ENCODE results near the gene IFNA6. TPM values are rescaled to one million over a fixed set of nuclear protein-coding genes. Genes with fewer than 3 reads are reported as not detected.

Gene IFNA6
- not detected in 2 replicates for total RNA-seq

GRCh38 chr9:21350787-21351186 is at the start of gene IFNA6:
Gene IFNA6, minus strand, starts transcription at chr9:21350887. Its CDS starts 0 bp downstream, at chr9:21350887.

GRCh38 chr9:21385131-21385670 is 34.5 kb upstream of the IFNA6 start, which contains the start of gene IFNA2:
Gene IFNA2, minus strand, starts transcription at chr9:21385398. Its CDS starts 69 bp downstream, at chr9:21385329.

DNA sequence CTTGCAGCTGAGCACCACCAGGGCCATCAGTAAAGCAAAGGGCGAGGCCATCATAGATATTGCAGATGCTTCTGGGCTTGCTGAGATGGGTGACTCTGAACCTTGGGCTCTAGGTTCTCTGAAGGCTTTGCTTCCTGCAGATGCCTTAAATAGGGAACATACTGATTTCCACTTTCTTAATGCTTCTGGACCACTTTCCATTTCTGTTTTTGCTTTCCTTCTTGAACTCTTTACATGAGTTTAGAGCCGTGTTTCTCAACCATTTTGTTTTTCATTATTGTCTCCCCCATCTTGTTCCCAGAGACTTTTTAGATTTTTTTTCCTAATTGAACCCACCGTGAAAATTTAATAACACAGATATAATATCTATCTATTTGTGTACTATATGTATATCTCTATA is 17.3 kb upstream of the IFNA6 start, which contains the start of gene IFNA13:
IFNA13 (minus strand) TSS at position 101 of the 400 bp plus-strand sequence; CDS start at position 54, 47 bp downstream.

DNA sequence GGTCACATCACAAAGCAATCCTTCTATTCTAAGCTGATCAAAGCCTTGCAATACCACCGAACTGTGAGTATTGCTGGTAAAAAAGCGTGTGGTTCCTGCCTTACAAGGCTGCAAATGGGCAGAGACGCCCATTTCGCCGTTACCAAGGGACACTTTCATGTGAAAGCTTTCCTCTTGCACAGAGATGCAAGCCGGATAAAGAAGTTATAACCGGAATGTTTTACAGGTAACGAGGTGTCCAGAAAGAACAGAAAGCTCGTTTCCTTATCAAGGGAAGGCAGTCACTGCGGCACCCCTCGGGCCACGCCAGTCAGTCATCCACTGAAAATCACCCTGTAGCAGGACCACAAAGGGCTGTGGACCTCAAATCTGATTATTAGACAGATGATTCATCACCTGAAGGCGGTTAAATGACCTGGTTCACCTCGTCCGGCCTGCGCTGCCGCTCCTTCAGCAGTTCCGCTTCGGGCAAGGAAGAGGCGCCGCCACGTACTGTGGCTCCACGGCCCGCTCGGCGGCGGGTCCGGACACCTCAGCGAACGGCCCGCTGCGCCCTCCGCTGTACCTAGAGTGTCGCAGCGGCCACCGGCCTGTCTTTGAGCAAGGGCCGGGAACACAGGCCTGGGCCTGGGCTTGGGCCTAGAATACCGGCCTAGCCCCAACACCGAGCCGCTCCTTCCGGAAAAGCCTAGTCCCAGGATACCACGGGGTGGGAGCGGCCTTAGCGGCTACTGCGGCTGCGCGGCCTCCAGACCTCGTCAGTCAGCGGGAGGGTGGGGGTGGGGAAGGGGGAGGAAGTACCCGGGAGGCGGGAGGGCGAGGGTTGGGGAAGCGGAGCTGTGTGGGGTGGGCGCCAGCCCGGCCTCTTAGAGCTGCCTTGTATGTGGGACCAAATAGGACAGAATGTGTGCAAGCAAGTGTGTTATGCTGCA is 15.7 kb downstream of the IFNA6 start, which contains the start of gene KLHL9:
KLHL9 (minus strand) TSS at position 704 of the 932 bp plus-strand sequence; CDS start at position 159, 545 bp downstream.

GRCh38 chr9:21305213-21305612 is 45.5 kb downstream of the IFNA6 start, which contains the start of gene IFNA5:
Gene IFNA5, minus strand, starts transcription at chr9:21305313. Its CDS starts 57 bp downstream, at chr9:21305256.

Other genes starting within 250 kb of the IFNA6 start
- gene IFNW1, start 209.1 kb downstream of the IFNA6 start, total RNA-seq = not detected in 2 replicates
- gene IFNA21, start 184.2 kb downstream of the IFNA6 start, total RNA-seq = not detected in 2 replicates
- gene IFNA4, start 163.3 kb downstream of the IFNA6 start, total RNA-seq = not detected in 2 replicates
- gene IFNA7, start 148.7 kb downstream of the IFNA6 start, total RNA-seq = not detected in 2 replicates
- gene IFNA10, start 143.7 kb downstream of the IFNA6 start, total RNA-seq = not detected in 2 replicates
- not detected in 2 replicates for gene IFNA16, start 133.6 kb downstream of the IFNA6 start, total RNA-seq
- gene IFNA17, start 122.7 kb downstream of the IFNA6 start, total RNA-seq = not detected in 2 replicates
- gene IFNA14, start 110.9 kb downstream of the IFNA6 start, total RNA-seq = not detected in 2 replicates
- gene IFNA5, start 45.6 kb downstream of the IFNA6 start, total RNA-seq = not detected in 2 replicates
- gene KLHL9, start 15.5 kb downstream of the IFNA6 start, total RNA-seq = 38.1 and 47.9 TPM in 2 replicates
- not detected in 2 replicates for gene IFNA13, start 17.2 kb upstream of the IFNA6 start, total RNA-seq
- not detected in 2 replicates for gene IFNA2, start 34.5 kb upstream of the IFNA6 start, total RNA-seq
- gene IFNA8, start 58.2 kb upstream of the IFNA6 start, total RNA-seq = not detected in 2 replicates
- gene IFNA1, start 89.6 kb upstream of the IFNA6 start, total RNA-seq = not detected in 2 replicates
- 4.4 and 9.6 TPM in 2 replicates for gene IFNE, start 131.4 kb upstream of the IFNA6 start, total RNA-seq

Measured in regular cardiac myocyte (primary cell).